PC-3 (cell line): ENCODE data around the gene PLEKHB2. TPM values are rescaled to one million over a fixed set of nuclear protein-coding genes. Genes with fewer than 3 reads are reported as not detected.
"Not testable (repeated sequence)": the region's sequence is repeated elsewhere in the genome, so short reads cannot be mapped to it uniquely, and the experiment has no call there.

ENCODE experiments used
- ATAC-seq: fragments of 200-7000 bp; cut with Tn5 transposase; 2 replicates; pipeline ENCODE4 v1.9.1; 2020; ENCODE audit warnings: mild to moderate bottlenecking, moderate library complexity
- BruUV-seq: library from RNA; stranded (reverse); fragments of 400-500 nt; replicated peaks from 2 replicates; lab custom pipeline; 2021; lab: Mats Ljungman, UMichigan
- CTCF ChIA-PET: fragments of 300-600 bp; sonication (Branson Sonifier 250); formaldehyde crosslinking; loops from one replicate; lab custom pipeline; 2022; ENCODE audit warnings: antibody characterized with exemption; lab: Charles Lee
- POLR2A ChIA-PET: fragments of 300-600 bp; sonication (Branson Sonifier 250); formaldehyde crosslinking; loops from one replicate; lab custom pipeline; 2022; ENCODE audit warnings: antibody characterized with exemption; ENCODE audit not compliant: unreplicated experiment; lab: Charles Lee
- DNase-seq: peaks from one replicate; pipeline ENCODE4 v3.0.0-alpha.2; 2015
- H2AFZ ChIP-seq: fragments of 300-600 bp; sonication (generic); 2 replicates; pipeline ENCODE4 v1.6.0; 2016; ENCODE audit warnings: antibody characterized with exemption, low read length
- H3F3A ChIP-seq: fragments of 300-600 bp; sonication (generic); one replicate; pipeline ENCODE4 v1.6.0; 2017; ENCODE audit warnings: antibody characterized with exemption, low read length, control low read depth, mild to moderate bottlenecking; ENCODE audit not compliant: unreplicated experiment
- H3K27ac ChIP-seq: fragments of 300-600 bp; sonication (generic); 2 replicates; pipeline ENCODE4 v1.5.1; 2016; ENCODE audit warnings: mild to moderate bottlenecking, low read length
- H3K27me3 ChIP-seq: fragments of 300-600 bp; sonication (generic); 2 replicates; pipeline ENCODE4 v1.6.1; 2016; ENCODE audit warnings: low read length, mixed read lengths
- H3K36me3 ChIP-seq: fragments of 300-600 bp; sonication (generic); 2 replicates; pipeline ENCODE4 v1.6.1; 2016; ENCODE audit warnings: low read depth, mixed run types, low read length, mixed read lengths
- H3K4me1 ChIP-seq: fragments of 300-600 bp; sonication (generic); 2 replicates; pipeline ENCODE4 v1.5.1; 2016; ENCODE audit warnings: low read length; ENCODE audit not compliant: insufficient read depth
- H3K4me2 ChIP-seq: fragments of 300-600 bp; sonication (generic); 2 replicates; pipeline ENCODE4 v1.6.0; 2016; ENCODE audit warnings: low read length
- H3K4me3 ChIP-seq: fragments of 300-600 bp; sonication (generic); 2 replicates; pipeline ENCODE4 v1.5.1; 2016; ENCODE audit warnings: mild to moderate bottlenecking, low read length, mixed read lengths
- H3K79me2 ChIP-seq: fragments of 300-600 bp; sonication (generic); 2 replicates; pipeline ENCODE4 v1.6.1; 2017; ENCODE audit warnings: low read length, mixed read lengths
- H3K9ac ChIP-seq: fragments of 300-600 bp; sonication (generic); 2 replicates; pipeline ENCODE4 v1.6.0; 2016; ENCODE audit warnings: mild to moderate bottlenecking, low read length
- H3K9me2 ChIP-seq: fragments of 300-600 bp; sonication (generic); replicated peaks from 2 replicates; pipeline ENCODE4 v1.6.1; 2016; ENCODE audit warnings: mixed run types, low read length, mixed read lengths
- H3K9me3 ChIP-seq: fragments of 300-600 bp; sonication (generic); 2 replicates; pipeline ENCODE4 v1.6.1; 2016; ENCODE audit warnings: low read length, mixed read lengths
- H4K20me1 ChIP-seq: fragments of 300-600 bp; sonication (generic); 2 replicates; pipeline ENCODE4 v1.6.1; 2016; ENCODE audit warnings: low read length, mixed read lengths
- CTCF ChIP-seq: fragments of 300-600 bp; sonication (generic); conservative IDR thresholded peaks from 2 replicates; pipeline ENCODE4 v1.5.1; 2017; ENCODE audit warnings: antibody characterized with exemption, low read depth, mild to moderate bottlenecking, low read length
- EZH2 ChIP-seq: fragments of 300-600 bp; sonication (generic); IDR thresholded peaks from one replicate; pipeline ENCODE4 v1.6.1; 2017; ENCODE audit warnings: antibody characterized with exemption, mild to moderate bottlenecking, low read length; ENCODE audit not compliant: unreplicated experiment
- EZH2phosphoT487 ChIP-seq: fragments of 300-600 bp; sonication (generic); IDR thresholded peaks from 2 replicates; pipeline ENCODE4 v1.6.1; 2018; ENCODE audit warnings: mild to moderate bottlenecking, antibody characterized with exemption, low read length, borderline replicate concordance
- intact Hi-C: fragments of 100-400 bp; cut with micrococcal nuclease; formaldehyde crosslinking; loops from 2 replicates; pipeline ENCODE4 v1.9.0; 2023
- total RNA-seq: library from RNA; depleted of rRNA; stranded (reverse); fragments of >200 nt; gene quantifications from 2 replicates; pipeline ENCODE4 v1.2.3, GENCODE V29; 2014

The PLEKHB2 gene
- total RNA-seq, 1 experiment from 2014 or later = 64.5 TPM

GRCh38 chr2:131148426-131148825, 43.3 kb downstream of the PLEKHB2 start:
- BruUV-seq = no TSS peak

GRCh38 chr2:131150109-131150508, 45.0 kb downstream of the PLEKHB2 start:
- H3K4me3 ChIP-seq, H3K4me1 ChIP-seq, intact Hi-C loops, H3K9me2 ChIP-seq, H3K9ac ChIP-seq, BruUV-seq, H4K20me1 ChIP-seq, POLR2A ChIA-PET, H3K27ac ChIP-seq, DNase-seq, H3F3A ChIP-seq, H2AFZ ChIP-seq, CTCF ChIA-PET, H3K79me2 ChIP-seq, H3K4me2 ChIP-seq, H3K9me3 ChIP-seq, ATAC-seq, H3K27me3 ChIP-seq: not testable (repeated sequence)
- H3K36me3 ChIP-seq = peaks cover 29% of the 10 kb centered on the region

More at GRCh38 chr2:131148426-131148825, 43.3 kb downstream of the PLEKHB2 start:
- Histone ChIP-seq H3K9ac (no peak overlapping the region), H3K9me2 (no peaks in the 10 kb centered on the region), H3K9me3 (no peaks in the 10 kb centered on the region), H3K79me2 (no peaks in the 10 kb centered on the region), H2AFZ (no peak overlapping the region), H4K20me1 (no peaks in the 10 kb centered on the region), H3K27me3 (no peaks in the 10 kb centered on the region), H3K4me1 (no peaks in the 10 kb centered on the region), H3K36me3 (peaks cover 43% of the 10 kb centered on the region), H3F3A (no peaks in the 10 kb centered on the region), H3K4me2 (no peak overlapping the region), H3K27ac (no peak overlapping the region), H3K4me3 (no peak overlapping the region)
- ATAC-seq (no peak), DNase-seq (no peak)
- ChIA-PET CTCF (no interaction called here), POLR2A (no interaction called here)
- intact Hi-C loops = no loop called here
- no peak for TF ChIP-seq EZH2
- TF ChIP-seq EZH2phosphoT487 = no peak
- no peak for TF ChIP-seq CTCF

DNA sequence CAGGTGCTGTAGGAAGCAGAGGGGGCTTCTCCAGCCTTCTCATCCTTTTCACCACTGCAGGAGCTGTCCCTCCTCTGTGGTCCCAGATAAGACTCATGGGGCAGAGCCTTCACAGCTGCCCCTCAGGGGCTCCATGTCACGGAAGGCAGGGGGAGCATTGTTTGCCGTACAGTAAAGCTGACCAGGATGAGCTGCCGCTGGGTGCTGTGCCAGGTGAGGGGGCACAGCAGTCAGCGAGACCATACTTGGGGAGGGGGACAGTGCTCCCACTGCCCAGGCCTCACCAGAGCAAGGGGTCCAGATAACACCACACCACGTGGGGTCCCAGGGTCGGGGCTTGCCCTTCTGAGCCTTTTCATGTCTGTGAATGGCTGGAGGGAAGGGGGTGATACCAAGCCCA, 46.3 kb downstream of the PLEKHB2 start:
- Histone ChIP-seq H4K20me1 (no peaks in the 10 kb centered on the region), H3K4me3 (no peak overlapping the region), H3K9ac (no peak overlapping the region), H3K79me2 (no peaks in the 10 kb centered on the region), H3K4me2 (no peak overlapping the region), H3F3A (no peaks in the 10 kb centered on the region), H2AFZ (no peak overlapping the region), H3K4me1 (no peaks in the 10 kb centered on the region), H3K9me2 (no peaks in the 10 kb centered on the region), H3K27me3 (no peaks in the 10 kb centered on the region), H3K9me3 (no peaks in the 10 kb centered on the region), H3K36me3 (peaks cover 23% of the 10 kb centered on the region), H3K27ac (no peak overlapping the region)
- ChIA-PET CTCF (no interaction called here), POLR2A (no interaction called here)
- ATAC-seq (no peak), DNase-seq (no peak)
- TF ChIP-seq EZH2 = no peak
- TF ChIP-seq EZH2phosphoT487 = no peak
- no peak for TF ChIP-seq CTCF
- intact Hi-C loops = no loop called here
- no TSS peak for BruUV-seq
